Endothelial cell of umbilical vein (primary cell): ENCODE data around the gene GNAO1.

Experiments used
- FOS ChIP-seq: IDR thresholded peaks from 2 replicates; pipeline ENCODE4 v1.6.1; 2011; ENCODE audit warnings: mild to moderate bottlenecking, low read length, moderate library complexity, borderline replicate concordance; ENCODE audit not compliant: insufficient read depth
- POLR2A ChIP-seq: IDR thresholded peaks from 2 replicates; pipeline ENCODE4 v1.6.1; 2012; ENCODE audit warnings: low read depth, mild to moderate bottlenecking, control low read depth, low read length
- POLR2AphosphoS5 ChIP-seq: IDR thresholded peaks from 2 replicates; pipeline ENCODE4 v1.6.1; 2012; ENCODE audit warnings: low read depth, mild to moderate bottlenecking, control low read depth, low read length, moderate library complexity; ENCODE audit not compliant: insufficient read depth
- TF ChIP-seq, protein P1 (sequence below), 2 donors: IDR thresholded peaks; 1 replicate in 1 of 2; 2 replicates in 1 of 2; pipeline ENCODE4 v1.5.1; 2011; ENCODE audit warnings: low read length in 2 of 2, mild to moderate bottlenecking in 2 of 2, moderate library complexity in 2 of 2, control low read depth in 1 of 2, inconsistent platforms in 1 of 2, low read depth in 1 of 2; ENCODE audit not compliant: insufficient read depth in 1 of 2; ENCODE audit errors: extremely low read depth in 1 of 2
- TF ChIP-seq, protein P2 (sequence below): IDR thresholded peaks from 2 replicates; pipeline ENCODE4 v1.6.1; 2011; ENCODE audit not compliant: insufficient read depth, insufficient read length

DNA sequence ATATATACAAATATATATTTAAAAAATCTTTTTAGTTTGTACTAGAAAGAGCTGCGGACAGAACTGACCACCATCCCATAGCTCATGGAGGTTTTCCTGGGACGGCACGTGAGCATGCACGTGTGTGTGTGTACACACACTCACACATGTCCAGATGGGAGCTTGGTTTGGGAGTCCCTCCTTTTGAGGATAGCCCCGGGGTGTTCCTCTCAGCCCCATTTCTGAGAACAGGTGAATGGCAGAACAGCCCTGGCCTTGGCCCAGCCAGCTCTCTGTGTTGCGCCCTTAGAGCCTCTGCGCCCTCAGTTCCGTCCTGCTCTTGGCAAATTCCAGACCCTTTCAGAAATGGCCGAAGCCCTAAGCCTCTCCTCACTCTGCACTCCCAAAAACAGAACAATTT is 163.9 kb downstream of the GNAO1 start:
- TF ChIP-seq, protein P1, sequence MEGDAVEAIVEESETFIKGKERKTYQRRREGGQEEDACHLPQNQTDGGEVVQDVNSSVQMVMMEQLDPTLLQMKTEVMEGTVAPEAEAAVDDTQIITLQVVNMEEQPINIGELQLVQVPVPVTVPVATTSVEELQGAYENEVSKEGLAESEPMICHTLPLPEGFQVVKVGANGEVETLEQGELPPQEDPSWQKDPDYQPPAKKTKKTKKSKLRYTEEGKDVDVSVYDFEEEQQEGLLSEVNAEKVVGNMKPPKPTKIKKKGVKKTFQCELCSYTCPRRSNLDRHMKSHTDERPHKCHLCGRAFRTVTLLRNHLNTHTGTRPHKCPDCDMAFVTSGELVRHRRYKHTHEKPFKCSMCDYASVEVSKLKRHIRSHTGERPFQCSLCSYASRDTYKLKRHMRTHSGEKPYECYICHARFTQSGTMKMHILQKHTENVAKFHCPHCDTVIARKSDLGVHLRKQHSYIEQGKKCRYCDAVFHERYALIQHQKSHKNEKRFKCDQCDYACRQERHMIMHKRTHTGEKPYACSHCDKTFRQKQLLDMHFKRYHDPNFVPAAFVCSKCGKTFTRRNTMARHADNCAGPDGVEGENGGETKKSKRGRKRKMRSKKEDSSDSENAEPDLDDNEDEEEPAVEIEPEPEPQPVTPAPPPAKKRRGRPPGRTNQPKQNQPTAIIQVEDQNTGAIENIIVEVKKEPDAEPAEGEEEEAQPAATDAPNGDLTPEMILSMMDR (IDR thresholded peaks at IDR 0.05; ENCODE audit: extremely low read depth in 1 of 2, insufficient read depth in 1 of 2, low read depth in 1 of 2, low read length in 2 of 2), result no peak
- TF ChIP-seq POLR2AphosphoS5, result no peak
- no peak for TF ChIP-seq POLR2A
- TF ChIP-seq, protein P2, sequence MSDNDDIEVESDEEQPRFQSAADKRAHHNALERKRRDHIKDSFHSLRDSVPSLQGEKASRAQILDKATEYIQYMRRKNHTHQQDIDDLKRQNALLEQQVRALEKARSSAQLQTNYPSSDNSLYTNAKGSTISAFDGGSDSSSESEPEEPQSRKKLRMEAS, result no peak
- TF ChIP-seq FOS, result no peak
